NCI-H1930 (cell line): ENCODE measurements around the gene C4orf50.

Experiments
- DNase-seq, 2 experiments: peaks; one replicate each; lab custom pipeline; 2025; lab: John Stamatoyannopoulos, UW

Gene C4orf50

GRCh38 chr4:6018331-6018730, at the start of gene C4orf50:
Gene C4orf50, minus strand, starts transcription at chr4:6018431.
- no peak for DNase-seq

GRCh38 chr4:6065934-6066590, 47.8 kb upstream of the C4orf50 start:
- DNase-seq = no peak

GRCh38 chr4:6065166-6065565, 46.9 kb upstream of the C4orf50 start:
- no peak for DNase-seq

- DNase-seq = no peak
These were observed 46.2 kb upstream of the C4orf50 start for GRCh38 chr4:6064383-6064782.

- no peak for DNase-seq
These were observed 45.5 kb upstream of the C4orf50 start for GRCh38 chr4:6063684-6064083.

GRCh38 chr4:6062133-6062532, 43.9 kb upstream of the C4orf50 start:
- no peak for DNase-seq

GRCh38 chr4:6059375-6059805, 41.2 kb upstream of the C4orf50 start:
- no peak for DNase-seq

- no peak for DNase-seq
These were observed 40.5 kb upstream of the C4orf50 start for GRCh38 chr4:6058531-6059374.

GRCh38 chr4:6056976-6057766, 38.9 kb upstream of the C4orf50 start:
- no peak for DNase-seq

- DNase-seq = no peak
These were observed 37.2 kb upstream of the C4orf50 start for GRCh38 chr4:6055436-6055835.

GRCh38 chr4:6055030-6055429, 36.8 kb upstream of the C4orf50 start:
- DNase-seq = no peak

- no peak for DNase-seq
These were observed 36.1 kb upstream of the C4orf50 start for GRCh38 chr4:6054162-6054922.

- DNase-seq = no peak
These were observed 34.4 kb upstream of the C4orf50 start for GRCh38 chr4:6052679-6053078.

GRCh38 chr4:6050551-6050950, 32.3 kb upstream of the C4orf50 start:
- no peak for DNase-seq

GRCh38 chr4:6049985-6050384, 31.8 kb upstream of the C4orf50 start:
- DNase-seq = no peak

- no peak for DNase-seq
These were observed 31.0 kb upstream of the C4orf50 start for GRCh38 chr4:6049278-6049677.

- DNase-seq = no peak
These were observed 30.3 kb upstream of the C4orf50 start for GRCh38 chr4:6048537-6048936.

GRCh38 chr4:6047130-6047673, 29.0 kb upstream of the C4orf50 start:
- DNase-seq = no peak

- DNase-seq = no peak
These were observed 28.4 kb upstream of the C4orf50 start for GRCh38 chr4:6046526-6047129.

GRCh38 chr4:6044805-6045204, 26.6 kb upstream of the C4orf50 start:
- no peak for DNase-seq

- DNase-seq = no peak
These were observed 26.0 kb upstream of the C4orf50 start for GRCh38 chr4:6044276-6044675.
